H1 (cell line): ENCODE results near the gene NAV3. TPM values are rescaled to one million over a fixed set of nuclear protein-coding genes. Genes with fewer than 3 reads are reported as not detected.

ENCODE experiments used
- CTCF ChIA-PET: fragments of 300-600 bp; sonication (Branson Sonifier 250); formaldehyde crosslinking; loops from one replicate; lab custom pipeline; 2021; ENCODE audit not compliant: partially characterized antibody; lab: Charles Lee
- POLR2A ChIA-PET: fragments of 300-600 bp; sonication (Branson Sonifier 250); formaldehyde crosslinking; loops from one replicate; lab custom pipeline; 2021; ENCODE audit warnings: inconsistent platforms; ENCODE audit not compliant: partially characterized antibody; lab: Charles Lee
- DNase-seq, 2 experiments: peaks; one replicate each; pipeline versions ENCODE4 v3.0.0 to v3.0.0-alpha.2; 2010 to 2022; ENCODE audit warnings: low spot score in 2 of 2, low read depth in 1 of 2, mixed read lengths in 1 of 2
- FAIRE-seq: peaks from 2 replicates; lab custom pipeline; 2011; peaks lifted over from hg19 to GRCh38; lab: Jason Lieb, UNC
- H2AFZ ChIP-seq: 2 replicates; pipeline ENCODE4 v1.8.1; 2012; ENCODE audit warnings: low read length, inconsistent platforms
- H2AK5ac ChIP-seq: 2 replicates; pipeline ENCODE4 v1.6.1; 2013; ENCODE audit warnings: low read depth, low read length
- H2BK120ac ChIP-seq: replicated peaks from 2 replicates; pipeline ENCODE3; 2013; ENCODE audit warnings: low read depth, low read length, inconsistent platforms
- H2BK12ac ChIP-seq: 2 replicates; pipeline ENCODE4 v1.6.1; 2013; ENCODE audit warnings: low read depth, low read length
- H2BK15ac ChIP-seq: 2 replicates; pipeline ENCODE4 v1.6.1; 2013; ENCODE audit warnings: low read length
- H2BK20ac ChIP-seq: 2 replicates; pipeline ENCODE4 v1.6.1; 2013; ENCODE audit warnings: low read length
- H2BK5ac ChIP-seq: 2 replicates; pipeline ENCODE4 v1.6.1; 2013; ENCODE audit warnings: low read depth, low read length
- H3K14ac ChIP-seq: 2 replicates; pipeline ENCODE4 v1.6.1; 2013; ENCODE audit warnings: inconsistent platforms; ENCODE audit not compliant: insufficient read length
- H3K18ac ChIP-seq: 2 replicates; pipeline ENCODE4 v1.6.1; 2013; ENCODE audit warnings: low read length; ENCODE audit errors: extremely low read depth
- H3K23ac ChIP-seq: 2 replicates; pipeline ENCODE4 v1.6.1; 2013; ENCODE audit warnings: inconsistent platforms; ENCODE audit not compliant: insufficient read length
- H3K23me2 ChIP-seq: 2 replicates; pipeline ENCODE4 v1.6.1; 2013; ENCODE audit warnings: low read depth, low read length
- H3K27ac ChIP-seq: 2 replicates; pipeline ENCODE4 v1.6.1; 2011; ENCODE audit warnings: low read depth, low read length, inconsistent platforms
- H3K27me3 ChIP-seq, 4 experiments: replicated peaks in 1 of 4; 1 replicate in 1 of 4; 2 replicates in 3 of 4; pipeline versions ENCODE4 v1.6.1 to v1.8.1; 2011 to 2013; ENCODE audit warnings: low read length in 3 of 4, mild to moderate bottlenecking in 3 of 4, inconsistent platforms in 2 of 4, mixed read lengths in 2 of 4, moderate library complexity in 1 of 4; ENCODE audit not compliant: control insufficient read depth in 3 of 4, insufficient read depth in 3 of 4; ENCODE audit errors: extremely low read depth in 1 of 4
- H3K36me3 ChIP-seq, 4 experiments: 2 replicates each; pipeline versions ENCODE4 v1.6.1 to v1.8.1; 2011 to 2013; ENCODE audit warnings: mild to moderate bottlenecking in 4 of 4, low read length in 3 of 4, moderate library complexity in 2 of 4, control low read depth in 1 of 4, inconsistent platforms in 1 of 4; ENCODE audit not compliant: insufficient read depth in 4 of 4, control insufficient read depth in 2 of 4
- H3K4ac ChIP-seq: replicated peaks from 2 replicates; pipeline ENCODE3; 2013; ENCODE audit warnings: low read length, low read depth, mixed read lengths, inconsistent platforms; ENCODE audit not compliant: insufficient read length
- H3K4me1 ChIP-seq, 4 experiments: replicated peaks in 1 of 4; 1 replicate in 1 of 4; 2 replicates in 3 of 4; pipeline versions ENCODE4 v1.6.1 to v1.8.1; 2011 to 2013; ENCODE audit warnings: low read length in 3 of 4, inconsistent platforms in 2 of 4, mixed read lengths in 1 of 4; ENCODE audit not compliant: insufficient read depth in 4 of 4, control insufficient read depth in 3 of 4
- H3K4me2 ChIP-seq, 2 experiments: 2 replicates each; pipeline versions ENCODE4 v1.6.1 to v1.8.1; 2011 to 2013; ENCODE audit warnings: low read depth in 2 of 2, low read length in 2 of 2, control low read depth in 1 of 2, inconsistent platforms in 1 of 2, mild to moderate bottlenecking in 1 of 2; ENCODE audit not compliant: insufficient read depth in 1 of 2
- H3K4me3 ChIP-seq, 4 experiments: fragments of 200-600, 300-600 bp in 1 of 4; sonication (generic), shearing (Covaris generic), sonication (Bioruptor Twin) in 1 of 4; 2 replicates each; pipeline versions ENCODE4 v1.5.1 to v1.8.1; 2011 to 2016; ENCODE audit warnings: low read length in 4 of 4, low read depth in 3 of 4, control low read depth in 2 of 4, inconsistent platforms in 2 of 4, mild to moderate bottlenecking in 2 of 4, mixed read lengths in 1 of 4, moderate library complexity in 1 of 4; ENCODE audit not compliant: insufficient read depth in 2 of 4; ENCODE audit errors: extremely low read depth in 1 of 4
- H3K56ac ChIP-seq: replicated peaks from 2 replicates; pipeline ENCODE3; 2013; ENCODE audit warnings: low read depth, mild to moderate bottlenecking, mixed read lengths, low read length, inconsistent platforms; ENCODE audit not compliant: insufficient read length
- H3K79me1 ChIP-seq: 2 replicates; pipeline ENCODE4 v1.6.1; 2013; ENCODE audit warnings: low read depth, low read length, control low read depth
- H3K79me2 ChIP-seq, 2 experiments: 2 replicates each; pipeline versions ENCODE4 v1.6.1 to v1.8.1; 2012 to 2013; ENCODE audit warnings: low read length in 2 of 2, mild to moderate bottlenecking in 2 of 2, inconsistent platforms in 1 of 2; ENCODE audit not compliant: insufficient read depth in 2 of 2, control insufficient read depth in 1 of 2
- H3K9ac ChIP-seq, 4 experiments: replicated peaks in 1 of 4; 1 replicate in 1 of 4; 2 replicates in 3 of 4; pipeline versions ENCODE4 v1.6.1 to v1.8.1; 2011 to 2013; ENCODE audit warnings: low read depth in 3 of 4, low read length in 3 of 4, control low read depth in 2 of 4, mild to moderate bottlenecking in 2 of 4, moderate library complexity in 2 of 4, inconsistent platforms in 1 of 4; ENCODE audit errors: extremely low read depth in 1 of 4
- H3K9me3 ChIP-seq, 2 experiments: 2 replicates each; pipeline versions ENCODE4 v1.6.1 to v1.8.1; 2012 to 2013; ENCODE audit warnings: mild to moderate bottlenecking in 2 of 2, moderate library complexity in 2 of 2, control low read depth in 1 of 2, inconsistent platforms in 1 of 2, low read depth in 1 of 2, low read length in 1 of 2, mixed read lengths in 1 of 2; ENCODE audit not compliant: insufficient read depth in 2 of 2
- H4K20me1 ChIP-seq, 2 experiments: replicated peaks in 1 of 2; 2 replicates each; pipeline versions ENCODE3 to v1.8.1; 2011 to 2013; ENCODE audit warnings: inconsistent platforms in 2 of 2, low read length in 2 of 2, mild to moderate bottlenecking in 1 of 2; ENCODE audit not compliant: insufficient read depth in 2 of 2, control insufficient read depth in 1 of 2
- H4K5ac ChIP-seq: 2 replicates; pipeline ENCODE4 v1.6.1; 2013; ENCODE audit warnings: low read length, low read depth, mixed read lengths, inconsistent platforms; ENCODE audit not compliant: insufficient read length
- H4K8ac ChIP-seq: 2 replicates; pipeline ENCODE4 v1.8.0; 2013; ENCODE audit warnings: mild to moderate bottlenecking, moderate library complexity, low read length, inconsistent platforms; ENCODE audit not compliant: insufficient read depth; ENCODE audit errors: extremely low read depth
- H4K91ac ChIP-seq: replicated peaks from 2 replicates; pipeline ENCODE3; 2013; ENCODE audit warnings: low read length, mixed read lengths, inconsistent platforms; ENCODE audit not compliant: insufficient read length
- EGR1 ChIP-seq: IDR thresholded peaks from 2 replicates; pipeline ENCODE4 v1.6.1; 2011; ENCODE audit warnings: low read depth, low read length, borderline replicate concordance
- NRF1 ChIP-seq: IDR thresholded peaks from 2 replicates; pipeline ENCODE4 v1.6.1; 2011; ENCODE audit warnings: mild to moderate bottlenecking, low read depth, low read length, improper control_type of control experiment
- RAD21 ChIP-seq, 2 experiments: IDR thresholded peaks in 1 of 2; conservative IDR thresholded peaks in 1 of 2; 2 replicates each; pipeline ENCODE4 v1.6.1; 2011; ENCODE audit warnings: low read depth in 2 of 2, low read length in 2 of 2, improper control_type of control experiment in 1 of 2, inconsistent platforms in 1 of 2, mild to moderate bottlenecking in 1 of 2, moderate library complexity in 1 of 2
- WGBS, 2 experiments: shearing (Covaris generic) in 1 of 2; methylation state at CpG; one replicate each; pipeline versions ENCODE4 v1.1.6 to v1.1.7; 2013 to 2015; ENCODE audit warnings: low lambda C conversion rate in 2 of 2, mixed read lengths in 2 of 2, inconsistent platforms in 1 of 2, low coverage in 1 of 2, missing lambda C conversion rate in 1 of 2; ENCODE audit not compliant: insufficient replicate concordance in 2 of 2, insufficient coverage in 1 of 2, insufficient read length in 1 of 2; ENCODE audit errors: extremely low coverage in 1 of 2, missing lambda C conversion rate in 1 of 2; 5-methylcytosine and 5-hydroxymethylcytosine counted together
- polyA plus RNA-seq, 7 experiments: library from polyadenylated mRNA; depleted of rRNA in 3 of 7; stranded (reverse) in 5 of 7; unstranded in 2 of 7; fragments of >200 nt in 5 of 7; fragments of 200-250 nt in 2 of 7; gene quantifications; 1 replicate in 5 of 7; 2 replicates in 1 of 7; 4 replicates in 1 of 7; pipeline versions ENCODE4 v1.2.1 to v1.2.3, GENCODE V29; 2011 to 2013; ENCODE audit warnings: missing spikeins in 2 of 7, mixed read lengths in 2 of 7
- total RNA-seq: library from RNA; stranded (reverse); fragmentation: NEBNext Ultra II Directional; extraction: Animal tissue kit (Norgen Biotek cat#: 25700); gene quantifications from 2 replicates; pipeline ENCODE4 v1.2.1, GENCODE V29; 2021
- TF ChIP-seq, protein P1 (sequence below), 3 experiments: IDR thresholded peaks; 1 replicate in 2 of 3; 2 replicates in 1 of 3; pipeline versions ENCODE4 v1.5.1 to v1.6.1; 2011; ENCODE audit warnings: low read length in 3 of 3, mild to moderate bottlenecking in 3 of 3, inconsistent platforms in 2 of 3, low read depth in 1 of 3, moderate library complexity in 1 of 3; ENCODE audit not compliant: insufficient read depth in 1 of 3; ENCODE audit errors: control extremely low read depth in 1 of 3

Gene NAV3
- total and polyA plus RNA-seq, 2 of the 8 experiments (the other 6 are each of a cell fraction or from before 2014, with no cell fraction given) = 0.47 to 5.0 TPM

DNA sequence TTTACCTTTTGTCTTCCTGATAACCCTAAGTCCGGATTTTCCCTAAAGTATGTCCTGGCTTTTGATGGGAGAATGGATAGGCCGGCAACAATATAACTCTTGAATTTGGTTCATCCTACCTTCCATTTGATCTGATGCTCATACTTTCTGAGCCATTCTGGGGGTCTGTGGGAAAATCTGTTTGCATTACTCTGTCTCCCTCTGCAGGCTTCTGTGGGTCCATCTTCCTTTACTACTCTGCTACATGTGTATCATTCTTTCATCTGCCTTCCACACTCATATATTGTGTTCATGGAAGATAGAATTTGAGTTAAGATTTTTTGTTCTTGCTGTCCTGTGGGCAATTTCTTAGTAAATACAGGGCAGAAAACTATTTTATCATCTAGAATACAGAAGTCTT lies 101.5 kb downstream of the NAV3 start:
- Histone ChIP-seq H3K4ac (no peak overlapping the region), H2BK120ac (no peak overlapping the region), H2AFZ (no peak overlapping the region), H3K27me3 (no peaks in the 10 kb centered on the region), H3K4me1 (no peaks in the 10 kb centered on the region), H3K18ac (no peak overlapping the region), H2BK15ac (no peak overlapping the region), H3K14ac (no peak overlapping the region), H2AK5ac (no peak overlapping the region), H3K36me3 (no peaks in the 10 kb centered on the region), H3K4me3 (no peak overlapping the region), H3K9ac (no peak overlapping the region), H3K9me3 (no peaks in the 10 kb centered on the region), H4K5ac (no peak overlapping the region), H3K4me2 (no peak overlapping the region), H3K56ac (no peak overlapping the region), H4K20me1 (no peaks in the 10 kb centered on the region), H4K8ac (no peak overlapping the region), H3K79me1 (no peaks in the 10 kb centered on the region; the same call in 1 of the 2 replicates), H3K23ac (no peak overlapping the region), H2BK20ac (no peak overlapping the region), H2BK5ac (no peak overlapping the region), H3K79me2 (no peaks in the 10 kb centered on the region), H2BK12ac (no peak overlapping the region), H3K23me2 (0 out of 2 replicates have a peak, but pooled peaks cover 3% of the 10 kb centered on the region)
- WGBS, 2 experiments = 81% methylated on average over 2 of the region's 2 CpGs; no CpG with 5 or more reads in 1 of the 2 experiments
- no peak for DNase-seq
- CTCF ChIA-PET = interaction anchor here (0.7 to 2.1 kb wide), 12 partner anchors 8 to 237 kb away, joined by 3 to 6 read pairs (median 3); no protein-coding TSS in a partner anchor
- peak; percentile 60 for FAIRE-seq
- POLR2A ChIA-PET = no interaction called here
- peak; percentile 64 to 74 for TF ChIP-seq RAD21 (IDR thresholded peaks at IDR 0.05 in 1 of 2, conservative IDR thresholded peaks at IDR 0.05 in 1 of 2; ENCODE audit: low read depth in 2 of 2, low read length in 2 of 2)
- no peak for TF ChIP-seq NRF1
- TF ChIP-seq EGR1 = 0 out of 2 replicates have a peak, but pooled peaks have one; percentile 15
- TF ChIP-seq, protein P1, sequence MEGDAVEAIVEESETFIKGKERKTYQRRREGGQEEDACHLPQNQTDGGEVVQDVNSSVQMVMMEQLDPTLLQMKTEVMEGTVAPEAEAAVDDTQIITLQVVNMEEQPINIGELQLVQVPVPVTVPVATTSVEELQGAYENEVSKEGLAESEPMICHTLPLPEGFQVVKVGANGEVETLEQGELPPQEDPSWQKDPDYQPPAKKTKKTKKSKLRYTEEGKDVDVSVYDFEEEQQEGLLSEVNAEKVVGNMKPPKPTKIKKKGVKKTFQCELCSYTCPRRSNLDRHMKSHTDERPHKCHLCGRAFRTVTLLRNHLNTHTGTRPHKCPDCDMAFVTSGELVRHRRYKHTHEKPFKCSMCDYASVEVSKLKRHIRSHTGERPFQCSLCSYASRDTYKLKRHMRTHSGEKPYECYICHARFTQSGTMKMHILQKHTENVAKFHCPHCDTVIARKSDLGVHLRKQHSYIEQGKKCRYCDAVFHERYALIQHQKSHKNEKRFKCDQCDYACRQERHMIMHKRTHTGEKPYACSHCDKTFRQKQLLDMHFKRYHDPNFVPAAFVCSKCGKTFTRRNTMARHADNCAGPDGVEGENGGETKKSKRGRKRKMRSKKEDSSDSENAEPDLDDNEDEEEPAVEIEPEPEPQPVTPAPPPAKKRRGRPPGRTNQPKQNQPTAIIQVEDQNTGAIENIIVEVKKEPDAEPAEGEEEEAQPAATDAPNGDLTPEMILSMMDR (IDR thresholded peaks at IDR 0.05; ENCODE audit: control extremely low read depth in 1 of 3, insufficient read depth in 1 of 3, low read depth in 1 of 3, low read length in 3 of 3) = peak in 2 of 3 experiments; percentile 46 to 58; a peak in 3 of 4 replicates
- TF ChIP-seq, all 59 proteins: peak for 3
- Histone ChIP-seq H3K27ac (no peak overlapping the region), H4K91ac (no peak overlapping the region)
